Smooth muscle cell (in vitro differentiated cells): ENCODE data around the gene GUCA2B. TPM values are rescaled to one million over a fixed set of nuclear protein-coding genes. Genes with fewer than 3 reads are reported as not detected.

Experiments
- DNase-seq: peaks from one replicate; lab custom pipeline; 2025; ENCODE audit not compliant: unreplicated experiment; lab: John Stamatoyannopoulos, UW
- H2AFZ ChIP-seq: fragments of 200-600 bp; sonication (generic); 2 replicates; pipeline ENCODE4 v1.6.0; 2016; ENCODE audit warnings: antibody characterized with exemption, low read depth, mild to moderate bottlenecking
- H3F3A ChIP-seq: fragments of 200-600 bp; sonication (generic); 2 replicates; pipeline ENCODE4 v1.6.0; 2017; ENCODE audit warnings: antibody characterized with exemption, low read depth
- H3K27ac ChIP-seq: fragments of 200-600 bp; sonication (generic); 2 replicates; pipeline ENCODE4 v1.5.1; 2016; ENCODE audit warnings: low read depth, mild to moderate bottlenecking
- H3K27me3 ChIP-seq: fragments of 200-600 bp; sonication (generic); 2 replicates; pipeline ENCODE4 v1.6.1; 2016; ENCODE audit warnings: low read depth, mild to moderate bottlenecking
- H3K36me3 ChIP-seq: fragments of 200-600 bp; sonication (generic); 2 replicates; pipeline ENCODE4 v1.5.1; 2016; ENCODE audit warnings: low read depth
- H3K4me1 ChIP-seq: fragments of 200-600 bp; sonication (generic); 2 replicates; pipeline ENCODE4 v1.5.1; 2016; ENCODE audit warnings: low read depth
- H3K4me2 ChIP-seq: fragments of 200-600 bp; sonication (generic); 2 replicates; pipeline ENCODE4 v1.6.0; 2016; ENCODE audit warnings: mild to moderate bottlenecking
- H3K4me3 ChIP-seq: fragments of 200-600 bp; sonication (generic); 2 replicates; pipeline ENCODE4 v1.5.1; 2016; ENCODE audit warnings: mild to moderate bottlenecking
- H3K79me2 ChIP-seq: fragments of 200-600 bp; sonication (generic); 2 replicates; pipeline ENCODE4 v1.6.0; 2016; ENCODE audit warnings: low read depth, mild to moderate bottlenecking
- H3K9ac ChIP-seq: fragments of 200-600 bp; sonication (generic); 2 replicates; pipeline ENCODE4 v1.6.0; 2016; ENCODE audit warnings: low read depth
- H3K9me3 ChIP-seq: fragments of 200-600 bp; sonication (generic); replicated peaks from 2 replicates; pipeline ENCODE4 v1.5.1; 2016; ENCODE audit warnings: low read depth
- H4K20me1 ChIP-seq: fragments of 200-600 bp; sonication (generic); 2 replicates; pipeline ENCODE4 v1.6.0; 2016; ENCODE audit warnings: low read depth
- WGBS: methylation state at CpG from one replicate; pipeline ENCODE4 v1.1.7; 2016; ENCODE audit warnings: low lambda C conversion rate; 5-methylcytosine and 5-hydroxymethylcytosine counted together
- polyA plus RNA-seq: library from polyadenylated mRNA; unstranded; fragments of >200 nt; fragmentation: Nextera tagmentation; extraction: Ambion mirVana; gene quantifications from 2 replicates; pipeline ENCODE4 v1.2.1, GENCODE V29; 2016
- total RNA-seq: library from RNA; depleted of rRNA; stranded (reverse); fragments of >200 nt; gene quantifications from 2 replicates; pipeline ENCODE4 v1.2.3, GENCODE V29; 2014
- TF ChIP-seq, protein P1 (sequence below): fragments of 200-600 bp; sonication (generic); IDR thresholded peaks from 2 replicates; pipeline ENCODE4 v1.5.1; 2017; ENCODE audit warnings: borderline replicate concordance, mild to moderate bottlenecking, antibody characterized with exemption; ENCODE audit not compliant: insufficient read depth, poor library complexity, severe bottlenecking

GUCA2B gene
- total and polyA plus RNA-seq, 2 experiments from 2014 or later: not detected

DNA sequence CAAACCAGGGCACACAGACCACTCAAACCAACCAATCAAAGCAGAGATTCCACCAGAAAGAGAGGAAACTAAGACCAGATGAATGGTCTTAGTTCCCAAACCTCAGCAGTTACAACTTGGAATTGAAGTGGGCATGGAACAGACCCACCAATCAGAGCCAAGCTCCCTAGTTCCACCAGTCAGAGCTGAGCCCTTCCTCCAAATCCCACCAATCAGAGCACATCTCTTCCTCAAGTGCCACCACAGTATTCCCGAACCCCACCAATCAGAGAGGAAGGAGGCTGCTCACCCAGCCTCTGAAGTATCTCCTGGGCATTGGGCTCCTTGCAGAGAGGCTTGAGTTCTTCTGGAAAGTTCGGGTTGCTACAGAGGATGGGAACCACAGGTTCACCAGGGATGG lies 9.9 kb downstream of the GUCA2B start:
- Histone ChIP-seq H3K79me2 (no peaks in the 10 kb centered on the region), H3F3A (no peaks in the 10 kb centered on the region), H3K4me2 (no peak overlapping the region), H3K27ac (no peak overlapping the region), H3K36me3 (no peaks in the 10 kb centered on the region), H4K20me1 (no peaks in the 10 kb centered on the region), H2AFZ (no peak overlapping the region), H3K9ac (no peak overlapping the region), H3K27me3 (no peaks in the 10 kb centered on the region), H3K4me3 (no peak overlapping the region), H3K9me3 (peaks cover 2% of the 10 kb centered on the region), H3K4me1 (no peaks in the 10 kb centered on the region)
- DNase-seq: no peak
- WGBS: 94% methylated on average over 2 of the region's 2 CpGs
- TF ChIP-seq, protein P1, sequence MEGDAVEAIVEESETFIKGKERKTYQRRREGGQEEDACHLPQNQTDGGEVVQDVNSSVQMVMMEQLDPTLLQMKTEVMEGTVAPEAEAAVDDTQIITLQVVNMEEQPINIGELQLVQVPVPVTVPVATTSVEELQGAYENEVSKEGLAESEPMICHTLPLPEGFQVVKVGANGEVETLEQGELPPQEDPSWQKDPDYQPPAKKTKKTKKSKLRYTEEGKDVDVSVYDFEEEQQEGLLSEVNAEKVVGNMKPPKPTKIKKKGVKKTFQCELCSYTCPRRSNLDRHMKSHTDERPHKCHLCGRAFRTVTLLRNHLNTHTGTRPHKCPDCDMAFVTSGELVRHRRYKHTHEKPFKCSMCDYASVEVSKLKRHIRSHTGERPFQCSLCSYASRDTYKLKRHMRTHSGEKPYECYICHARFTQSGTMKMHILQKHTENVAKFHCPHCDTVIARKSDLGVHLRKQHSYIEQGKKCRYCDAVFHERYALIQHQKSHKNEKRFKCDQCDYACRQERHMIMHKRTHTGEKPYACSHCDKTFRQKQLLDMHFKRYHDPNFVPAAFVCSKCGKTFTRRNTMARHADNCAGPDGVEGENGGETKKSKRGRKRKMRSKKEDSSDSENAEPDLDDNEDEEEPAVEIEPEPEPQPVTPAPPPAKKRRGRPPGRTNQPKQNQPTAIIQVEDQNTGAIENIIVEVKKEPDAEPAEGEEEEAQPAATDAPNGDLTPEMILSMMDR: no peak

DNA sequence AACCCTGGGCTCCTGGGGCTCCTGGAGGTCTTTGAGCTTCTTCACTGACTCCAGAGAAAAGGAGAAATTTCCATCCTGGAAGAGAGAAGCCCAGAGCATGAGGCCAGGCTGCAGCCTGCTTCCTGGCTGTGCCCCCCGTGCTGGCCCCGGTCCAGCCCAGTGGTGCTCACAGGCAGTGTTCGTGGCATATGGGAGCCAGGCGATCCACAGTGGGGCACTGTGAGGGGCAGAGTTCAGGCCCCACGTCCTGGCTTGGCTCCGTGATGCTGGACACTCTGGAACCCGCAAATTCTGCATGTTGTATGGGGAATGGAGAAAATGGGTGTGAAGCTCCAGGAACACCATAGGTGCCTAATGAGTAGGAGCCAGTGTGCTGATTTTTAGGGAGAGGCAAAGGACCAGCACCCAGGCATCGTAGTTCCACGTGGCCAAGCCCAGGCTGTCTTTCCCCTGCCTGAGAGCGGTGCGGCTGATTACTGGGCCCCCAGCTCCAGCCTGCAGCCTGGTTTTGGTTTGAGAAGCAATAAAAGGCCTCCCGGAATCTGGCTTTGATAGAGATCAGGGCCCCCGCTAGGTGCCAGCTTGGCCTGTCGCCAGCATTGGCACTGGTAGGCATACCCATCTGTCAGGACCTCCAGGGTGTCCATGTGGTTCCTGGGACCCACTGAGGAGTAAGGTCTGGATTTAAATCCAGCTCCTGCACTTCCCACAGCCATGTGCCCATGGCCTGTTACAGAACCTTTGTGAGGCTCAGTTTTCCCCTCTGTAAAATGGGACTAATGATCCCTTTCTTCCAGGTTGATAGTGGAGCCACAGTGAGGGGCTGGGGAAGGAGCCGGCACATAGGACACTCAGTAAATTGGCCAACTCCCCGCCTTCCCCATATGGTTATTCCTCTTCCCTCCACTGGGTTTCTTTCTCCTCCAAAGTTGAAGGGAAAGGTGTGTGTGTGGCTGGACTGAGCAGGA lies 10.6 kb downstream of the GUCA2B start:
- no peak overlapping the region for H3K4me2 ChIP-seq
- no peaks in the 10 kb centered on the region for H4K20me1 ChIP-seq
- DNase-seq: no peak
- TF ChIP-seq, protein P1: no peak
- no peaks in the 10 kb centered on the region for H3K79me2 ChIP-seq
- no peak overlapping the region for H2AFZ ChIP-seq
- no peak overlapping the region for H3K27ac ChIP-seq
- no peaks in the 10 kb centered on the region for H3F3A ChIP-seq
- H3K36me3 ChIP-seq: no peaks in the 10 kb centered on the region
- H3K9ac ChIP-seq: no peak overlapping the region
- no peaks in the 10 kb centered on the region for H3K27me3 ChIP-seq
- no peak overlapping the region for H3K4me3 ChIP-seq
- peaks cover 2% of the 10 kb centered on the region for H3K9me3 ChIP-seq
- no peaks in the 10 kb centered on the region for H3K4me1 ChIP-seq
- WGBS: 91% methylated on average over 16 of the region's 16 CpGs

DNA sequence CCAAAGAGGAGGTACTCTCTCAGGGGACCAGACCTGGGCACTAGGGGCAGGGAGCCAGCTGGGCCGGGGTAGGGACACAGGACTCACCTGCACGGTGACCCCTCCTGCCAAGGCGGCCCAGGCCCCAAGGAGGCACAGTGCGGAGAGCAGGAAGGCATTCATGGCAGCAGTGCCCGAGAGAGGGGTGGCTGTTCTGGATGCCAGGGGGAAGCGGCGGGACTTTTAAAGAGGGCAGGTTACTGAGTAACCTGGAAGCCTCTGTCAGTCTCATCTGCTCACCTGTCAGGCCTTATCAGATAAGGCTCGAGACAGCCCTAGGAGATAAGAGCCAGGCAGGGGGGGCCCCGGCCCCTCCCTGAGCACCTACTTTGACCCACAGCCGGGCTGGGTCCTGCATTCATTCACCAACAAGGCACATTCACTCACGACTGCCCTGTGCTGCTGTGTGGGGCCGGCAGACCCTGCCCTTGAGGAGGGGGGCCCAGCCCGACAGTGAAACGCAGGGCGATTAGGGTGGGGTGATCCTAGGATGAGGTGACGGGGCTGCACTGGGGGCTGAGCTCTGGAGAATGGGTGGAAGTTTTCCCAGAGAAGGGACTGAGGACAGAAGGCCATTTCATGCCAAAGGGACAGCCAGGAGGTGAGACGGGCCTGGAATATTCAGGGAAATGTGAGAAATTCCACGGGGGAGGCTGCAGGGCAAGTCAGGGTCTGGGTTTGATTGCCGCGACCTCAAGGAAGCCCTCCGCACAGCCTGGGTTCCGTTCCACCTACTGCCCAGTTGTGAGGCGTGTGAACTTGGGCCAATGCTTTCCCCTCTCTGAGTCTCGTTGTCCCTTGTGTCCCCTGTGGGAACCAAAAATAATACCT lies 11.6 kb downstream of the GUCA2B start, which contains the start of gene GUCA2A:
TSS of gene GUCA2A (minus strand) at position 195 of the 870 bp plus-strand sequence. CDS start at position 162, 33 bp downstream.
- Histone ChIP-seq H3K27ac (no peak within 1 kb of the TSS), H3K4me1 (no peaks in the 10 kb centered on the region), H3K79me2 (no peaks in the 10 kb centered on the region), H3K27me3 (no peaks in the 10 kb centered on the region), H3K9ac (no peak within 1 kb of the TSS), H3F3A (no peaks in the 10 kb centered on the region), H2AFZ (no peak within 1 kb of the TSS), H3K36me3 (no peaks in the 10 kb centered on the region), H4K20me1 (no peaks in the 10 kb centered on the region), H3K4me2 (no peak within 1 kb of the TSS), H3K4me3 (no peak within 1 kb of the TSS), H3K9me3 (peaks cover 2% of the 10 kb centered on the region)
- TF ChIP-seq, protein P1: no peak
- no peak for DNase-seq
- WGBS: 73% methylated on average over 24 of the region's 24 CpGs
